RWPE1 (cell line): ENCODE data around the gene SLC44A5.

ENCODE experiments used
- CTCF ChIA-PET: fragments of 350-600 bp; sonication (Branson Sonifier 250); formaldehyde crosslinking; extraction: SDS; loops from one replicate; lab custom pipeline; 2021; lab: Yijun Ruan, JAX
- POLR2A ChIA-PET: fragments of 400-600 bp; formaldehyde crosslinking; extraction: SDS; loops from one replicate; lab custom pipeline; 2020; ENCODE audit warnings: antibody characterized with exemption; ENCODE audit not compliant: low non-redundant PET; lab: Yijun Ruan, JAX
- DNase-seq: peaks from one replicate; pipeline ENCODE4 v3.0.0; 2012; ENCODE audit warnings: low spot score
- H3K27ac ChIP-seq: fragments of 450-650 bp; 2 replicates; pipeline ENCODE4 v1.5.1; 2017
- TF ChIP-seq, protein P1 (sequence below): fragments of 450-650 bp; conservative IDR thresholded peaks from 2 replicates; pipeline ENCODE4 v1.5.1; 2017; ENCODE audit warnings: low read depth, mild to moderate bottlenecking

Gene SLC44A5

DNA sequence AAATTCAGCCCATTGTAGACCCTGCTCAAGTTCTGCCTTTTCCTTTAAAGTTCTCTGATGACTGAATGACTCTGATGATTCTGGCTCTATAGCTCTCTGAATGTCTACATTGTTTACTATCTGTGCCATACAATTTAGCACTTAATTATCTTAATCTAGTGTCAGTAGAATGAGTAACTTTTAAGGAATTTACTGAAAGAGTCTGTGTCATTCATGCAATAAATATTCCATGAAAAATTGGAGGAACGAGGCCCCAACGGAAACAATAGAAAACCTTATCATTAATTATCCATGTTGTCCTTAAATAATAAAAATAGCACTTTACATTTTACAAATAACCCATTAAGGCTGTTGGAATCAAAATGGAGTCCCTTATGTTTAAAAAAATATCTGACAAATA, 77.8 kb downstream of the SLC44A5 start:
- H3K27ac ChIP-seq = no peak overlapping the region
- TF ChIP-seq, protein P1, sequence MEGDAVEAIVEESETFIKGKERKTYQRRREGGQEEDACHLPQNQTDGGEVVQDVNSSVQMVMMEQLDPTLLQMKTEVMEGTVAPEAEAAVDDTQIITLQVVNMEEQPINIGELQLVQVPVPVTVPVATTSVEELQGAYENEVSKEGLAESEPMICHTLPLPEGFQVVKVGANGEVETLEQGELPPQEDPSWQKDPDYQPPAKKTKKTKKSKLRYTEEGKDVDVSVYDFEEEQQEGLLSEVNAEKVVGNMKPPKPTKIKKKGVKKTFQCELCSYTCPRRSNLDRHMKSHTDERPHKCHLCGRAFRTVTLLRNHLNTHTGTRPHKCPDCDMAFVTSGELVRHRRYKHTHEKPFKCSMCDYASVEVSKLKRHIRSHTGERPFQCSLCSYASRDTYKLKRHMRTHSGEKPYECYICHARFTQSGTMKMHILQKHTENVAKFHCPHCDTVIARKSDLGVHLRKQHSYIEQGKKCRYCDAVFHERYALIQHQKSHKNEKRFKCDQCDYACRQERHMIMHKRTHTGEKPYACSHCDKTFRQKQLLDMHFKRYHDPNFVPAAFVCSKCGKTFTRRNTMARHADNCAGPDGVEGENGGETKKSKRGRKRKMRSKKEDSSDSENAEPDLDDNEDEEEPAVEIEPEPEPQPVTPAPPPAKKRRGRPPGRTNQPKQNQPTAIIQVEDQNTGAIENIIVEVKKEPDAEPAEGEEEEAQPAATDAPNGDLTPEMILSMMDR = no peak
- no peak for DNase-seq
- POLR2A ChIA-PET = no interaction called here
- CTCF ChIA-PET = no interaction called here

DNA sequence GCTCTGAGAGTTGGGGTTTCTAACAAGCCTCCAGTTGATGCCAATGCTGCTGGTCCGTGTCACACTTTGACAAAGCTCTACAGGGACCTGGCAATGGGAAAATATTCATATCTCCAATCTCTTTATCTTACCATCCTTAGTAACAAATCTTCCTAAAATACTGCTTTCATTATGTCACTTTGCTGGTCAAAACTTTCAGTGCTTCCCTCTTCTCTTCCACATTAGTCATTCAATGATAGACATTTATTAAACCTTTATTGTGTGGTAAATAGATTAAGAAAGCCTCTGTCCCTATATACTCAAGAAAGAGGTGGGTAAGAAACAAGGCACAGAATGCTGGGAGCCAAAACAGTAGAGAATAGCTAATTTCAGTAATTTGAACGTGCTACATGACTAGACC, 79.3 kb downstream of the SLC44A5 start:
- TF ChIP-seq, protein P1 = no peak
- ChIA-PET POLR2A (no interaction called here), CTCF (no interaction called here)

DNA sequence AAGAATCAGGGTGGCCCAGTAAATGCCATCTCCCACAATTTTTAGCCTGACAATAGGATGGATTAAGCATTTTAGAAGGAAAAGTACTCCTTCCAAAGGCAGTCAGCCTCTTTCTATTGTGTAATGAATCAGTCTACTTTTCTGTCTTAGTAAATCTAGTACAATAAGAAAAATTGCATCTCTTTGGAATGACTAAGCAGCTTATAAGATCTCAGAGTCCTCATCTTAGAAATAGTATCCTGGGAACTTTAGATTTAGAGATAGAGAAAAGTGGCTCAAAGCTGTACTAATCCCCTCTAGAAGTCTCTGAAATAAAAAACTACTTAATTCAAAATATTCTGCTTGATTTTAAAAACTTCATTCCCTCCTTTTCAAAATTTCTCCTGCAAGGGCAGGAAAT, 81.4 kb downstream of the SLC44A5 start:
- no peak for DNase-seq
- ChIA-PET CTCF (no interaction called here), POLR2A (no interaction called here)
- TF ChIP-seq, protein P1 = no peak
- no peak overlapping the region for H3K27ac ChIP-seq

More for the DNA sequence above, 79.3 kb downstream of the SLC44A5 start:
- no peak overlapping the region for H3K27ac ChIP-seq
- DNase-seq = no peak

DNA sequence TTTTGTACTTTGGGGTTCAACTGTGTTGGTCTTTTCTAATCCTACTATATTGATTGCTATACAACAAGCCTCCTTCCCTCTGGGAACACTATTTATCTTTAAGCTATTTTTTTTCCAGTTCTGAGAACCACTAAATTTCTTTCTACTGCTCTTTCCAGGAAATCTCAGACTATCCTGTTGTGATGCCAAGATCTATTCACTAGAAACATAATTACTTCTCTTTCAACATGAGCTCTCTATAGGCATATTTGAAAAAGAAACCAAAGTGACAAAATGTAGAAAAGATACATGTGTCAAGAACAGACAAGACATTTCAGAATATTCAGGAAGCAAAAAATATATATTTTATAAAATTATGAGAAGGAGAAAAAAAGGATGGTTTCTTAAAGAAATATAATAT, 82.9 kb downstream of the SLC44A5 start:
- ChIA-PET POLR2A (no interaction called here), CTCF (interaction anchor here (0.6 kb wide), 1 partner anchor 45 kb away, joined by 4 read pairs; no protein-coding TSS in a partner anchor)
- H3K27ac ChIP-seq = no peak overlapping the region
- TF ChIP-seq, protein P1 = no peak
- no peak for DNase-seq

DNA sequence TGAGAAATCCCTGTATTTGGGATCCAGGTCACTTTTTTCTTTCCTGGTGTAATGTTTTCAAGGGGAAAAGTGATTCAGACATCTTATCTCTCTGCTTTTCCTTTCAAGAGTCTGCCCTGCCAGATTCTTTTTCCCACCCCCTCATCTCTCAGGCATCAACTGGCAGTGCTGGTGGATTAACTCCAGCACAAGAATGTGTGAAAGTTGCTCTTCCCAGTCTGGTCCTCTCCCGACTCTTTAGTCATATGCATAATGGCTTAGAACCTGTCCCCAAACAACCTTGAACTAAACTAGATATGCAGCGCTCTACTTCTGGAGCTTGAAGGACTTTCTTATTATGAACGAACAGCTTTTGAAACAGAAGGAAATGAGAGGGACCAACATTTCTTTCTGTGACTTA, 88.5 kb downstream of the SLC44A5 start:
- no peak for DNase-seq
- no peak overlapping the region for H3K27ac ChIP-seq
- ChIA-PET POLR2A (no interaction called here), CTCF (no interaction called here)
- TF ChIP-seq, protein P1 = no peak

DNA sequence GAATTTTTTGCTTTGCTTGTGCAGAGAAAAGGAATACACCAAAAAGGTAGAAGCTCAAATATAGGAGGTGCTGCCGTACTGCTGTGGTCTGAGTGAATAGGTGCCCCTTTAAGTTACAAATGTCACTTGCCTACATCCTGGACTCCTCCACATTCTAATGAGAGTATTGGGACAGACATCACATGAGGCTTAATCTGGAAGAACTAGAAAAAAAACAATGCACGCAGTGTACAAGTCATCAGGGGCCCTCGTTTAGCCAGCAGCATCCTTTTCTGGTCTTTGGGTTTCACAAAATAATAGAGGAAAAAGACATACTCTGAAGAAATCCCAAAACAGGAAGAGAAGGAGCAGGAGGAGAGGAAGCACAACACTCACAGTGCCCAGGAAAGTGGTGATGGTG, 89.3 kb downstream of the SLC44A5 start:
- CTCF ChIA-PET = interaction anchor here (0.6 kb wide), 1 partner anchor 1909 kb away, joined by 3 read pairs; no protein-coding TSS in a partner anchor
- POLR2A ChIA-PET = no interaction called here

More for the DNA sequence above, 89.3 kb downstream of the SLC44A5 start:
- TF ChIP-seq, protein P1 = no peak
- no peak for DNase-seq
- H3K27ac ChIP-seq = no peak overlapping the region
